ENCODE measurements around the gene PAX2. TPM values are rescaled to one million over a fixed set of nuclear protein-coding genes. Genes with fewer than 3 reads are reported as not detected.

PAX2 gene
- total and polyA plus RNA-seq, 2 experiments from 2014 or later = not detected

GRCh38 chr10:100740476-100741377, 4.7 kb upstream of the PAX2 start:
- Histone ChIP-seq H3K79me2 (ENCODE audit: insufficient read depth) (no peaks in the 10 kb centered on the region), H3K36me3 (ENCODE audit: low read depth) (no peaks in the 10 kb centered on the region), H3K4me1 (ENCODE audit: insufficient read depth) (no peaks in the 10 kb centered on the region), H3K4me2 (ENCODE audit: unreplicated experiment) (no peak overlapping the region), H3K9me2 (ENCODE audit: insufficient read depth) (no peaks in the 10 kb centered on the region), H3K9me3 (ENCODE audit: low read depth) (no peaks in the 10 kb centered on the region), H3K9ac (no peak overlapping the region), H2AFZ (no peak overlapping the region), H4K20me1 (ENCODE audit: insufficient read depth) (no peaks in the 10 kb centered on the region), H3K4me3 (no peak overlapping the region), H3K27ac (no peak overlapping the region), H3K27me3 (replicated peaks; ENCODE audit: insufficient read depth) (peaks cover 96% of the 10 kb centered on the region), H3F3A (ENCODE audit: insufficient read depth) (no peaks in the 10 kb centered on the region)
- in situ Hi-C loops (cut with MboI) = no loop called here
- DNase-seq = no peak
- 6 to 12% methylated on average over 15 to 16 of the region's 16 CpGs for whole genome bisulfite sequencing, 2 experiments (ENCODE audit: low coverage in 1 of 2, low lambda C conversion rate in 2 of 2, missing lambda C conversion rate in 2 of 2)
- TF ChIP-seq EZH2phosphoT487 (IDR thresholded peaks at IDR 0.05; ENCODE audit: insufficient read depth, low read depth) (0 out of 2 replicates have a peak, but pooled peaks have one; percentile 12), EZH2 (IDR thresholded peaks at IDR 0.05; ENCODE audit: insufficient read depth, poor library complexity, severe bottlenecking) (peak; percentile 1)

DNA sequence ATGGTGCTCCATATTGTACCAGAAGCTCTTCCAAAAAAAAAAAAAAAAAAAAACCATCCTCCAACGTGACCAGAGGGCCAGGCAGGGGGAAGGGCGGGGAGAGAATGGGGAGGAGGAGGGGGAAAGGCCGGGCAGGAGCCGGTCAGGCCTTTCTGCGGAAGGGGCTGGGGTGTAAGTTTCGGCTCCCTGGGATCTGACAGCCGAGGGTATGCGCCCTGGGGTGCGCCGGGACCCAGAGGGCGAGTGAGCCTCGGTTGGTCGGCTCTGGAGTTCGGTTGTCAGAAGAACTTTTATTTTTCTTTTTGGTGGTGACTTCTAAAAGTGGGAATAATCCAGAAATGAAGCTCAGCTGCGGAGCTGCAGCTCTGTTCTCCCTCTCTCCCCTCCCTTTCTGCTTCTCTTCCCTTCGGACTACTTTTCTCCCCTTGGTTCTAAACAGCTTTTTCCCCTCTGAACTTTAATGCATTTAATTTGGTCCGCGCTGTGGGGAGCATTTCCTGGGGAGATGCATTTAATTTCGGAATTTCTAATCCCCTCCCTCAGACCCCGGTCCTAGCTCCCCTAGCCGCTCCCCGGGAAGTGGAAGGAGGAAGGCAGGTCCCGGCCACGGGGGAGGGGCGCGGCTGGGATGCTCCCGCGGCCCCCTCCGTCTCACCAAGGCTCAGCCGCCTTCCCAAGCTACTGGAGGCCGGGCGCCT, 3.9 kb upstream of the PAX2 start:
- Histone ChIP-seq H3K9ac (no peak overlapping the region), H4K20me1 (ENCODE audit: insufficient read depth) (no peaks in the 10 kb centered on the region), H3K4me2 (ENCODE audit: unreplicated experiment) (no peak overlapping the region), H3K79me2 (ENCODE audit: insufficient read depth) (no peaks in the 10 kb centered on the region), H3K27ac (no peak overlapping the region), H3K9me2 (ENCODE audit: insufficient read depth) (no peaks in the 10 kb centered on the region), H3F3A (ENCODE audit: insufficient read depth) (no peaks in the 10 kb centered on the region), H3K27me3 (replicated peaks; ENCODE audit: insufficient read depth) (peaks cover 96% of the 10 kb centered on the region), H3K4me1 (ENCODE audit: insufficient read depth) (no peaks in the 10 kb centered on the region), H3K4me3 (no peak overlapping the region), H3K9me3 (ENCODE audit: low read depth) (no peaks in the 10 kb centered on the region), H3K36me3 (ENCODE audit: low read depth) (no peaks in the 10 kb centered on the region), H2AFZ (no peak overlapping the region)
- WGBS, 2 experiments (ENCODE audit: low coverage in 1 of 2, low lambda C conversion rate in 2 of 2, missing lambda C conversion rate in 2 of 2) = 1 to 3% methylated on average over 27 to 32 of the region's 32 CpGs
- in situ Hi-C loops (cut with MboI) = no loop called here
- no peak for DNase-seq
- TF ChIP-seq EZH2 (IDR thresholded peaks at IDR 0.05; ENCODE audit: insufficient read depth, poor library complexity, severe bottlenecking) (peak; percentile 91), EZH2phosphoT487 (IDR thresholded peaks at IDR 0.05; ENCODE audit: insufficient read depth, low read depth) (peak; percentile 65; the same call in 1 of the 2 replicates)

- 4 to 8% methylated on average over 37 of the region's 37 CpGs for WGBS, 2 experiments (ENCODE audit: low coverage in 1 of 2, low lambda C conversion rate in 2 of 2, missing lambda C conversion rate in 2 of 2)
- no peak overlapping the region for H3K4me2 ChIP-seq (ENCODE audit: unreplicated experiment)
- H4K20me1 ChIP-seq (ENCODE audit: insufficient read depth) = no peaks in the 10 kb centered on the region
- no peaks in the 10 kb centered on the region for H3K4me1 ChIP-seq (ENCODE audit: insufficient read depth)
- H3K9me3 ChIP-seq (ENCODE audit: low read depth) = no peaks in the 10 kb centered on the region
- H3K27ac ChIP-seq = no peak overlapping the region
- H2AFZ ChIP-seq = no peak overlapping the region
- H3F3A ChIP-seq (ENCODE audit: insufficient read depth) = no peaks in the 10 kb centered on the region
- no peak for DNase-seq
- no peaks in the 10 kb centered on the region for H3K79me2 ChIP-seq (ENCODE audit: insufficient read depth)
- no peaks in the 10 kb centered on the region for H3K9me2 ChIP-seq (ENCODE audit: insufficient read depth)
- H3K27me3 ChIP-seq (replicated peaks; ENCODE audit: insufficient read depth) = peaks cover 96% of the 10 kb centered on the region
- H3K4me3 ChIP-seq = no peak overlapping the region
- no peak overlapping the region for H3K9ac ChIP-seq
- in situ Hi-C loops (cut with MboI) = no loop called here
- no peaks in the 10 kb centered on the region for H3K36me3 ChIP-seq (ENCODE audit: low read depth)
- TF ChIP-seq EZH2phosphoT487 (IDR thresholded peaks at IDR 0.05; ENCODE audit: insufficient read depth, low read depth) = 0 out of 2 replicates have a peak, but pooled peaks have one; percentile 15
- TF ChIP-seq EZH2 (IDR thresholded peaks at IDR 0.05; ENCODE audit: insufficient read depth, poor library complexity, severe bottlenecking) = peak; percentile 39
Observed at GRCh38 chr10:100742076-100742771, 3.2 kb upstream of the PAX2 start.

DNA sequence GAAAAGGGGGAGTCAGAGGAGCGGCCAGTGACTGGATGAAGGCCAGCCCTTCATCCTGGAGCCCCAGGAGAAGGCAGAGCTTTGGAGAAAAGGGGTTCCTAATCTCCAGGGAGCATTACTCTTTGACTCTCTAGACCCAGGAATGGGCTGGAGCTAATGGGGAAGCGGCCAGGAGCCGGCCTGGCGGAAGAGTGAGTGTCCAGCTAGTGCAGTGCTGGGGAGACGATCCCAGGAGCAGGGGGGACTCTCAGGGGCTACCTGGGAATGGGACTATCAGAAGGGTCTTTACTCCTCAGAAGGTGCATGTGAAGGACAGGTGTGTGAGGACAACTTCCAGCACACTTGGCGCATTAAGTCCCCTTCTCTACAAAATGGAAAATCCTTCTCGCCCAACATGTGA, 2.4 kb upstream of the PAX2 start:
- H3K4me1 ChIP-seq (ENCODE audit: insufficient read depth) = no peaks in the 10 kb centered on the region
- 17 to 22% methylated on average over 7 of the region's 7 CpGs for WGBS, 2 experiments (ENCODE audit: low coverage in 1 of 2, low lambda C conversion rate in 2 of 2, missing lambda C conversion rate in 2 of 2)

More for the DNA sequence above, 2.4 kb upstream of the PAX2 start:
- no peaks in the 10 kb centered on the region for H3K79me2 ChIP-seq (ENCODE audit: insufficient read depth)
- H3K9ac ChIP-seq = no peak overlapping the region
- no peak overlapping the region for H3K27ac ChIP-seq
- TF ChIP-seq EZH2 (IDR thresholded peaks at IDR 0.05; ENCODE audit: insufficient read depth, poor library complexity, severe bottlenecking) (peak; percentile 48), EZH2phosphoT487 (IDR thresholded peaks at IDR 0.05; ENCODE audit: insufficient read depth, low read depth) (peak; percentile 50; the same call in 1 of the 2 replicates)
- no peaks in the 10 kb centered on the region for H3K36me3 ChIP-seq (ENCODE audit: low read depth)
- no peak for DNase-seq
- no peaks in the 10 kb centered on the region for H4K20me1 ChIP-seq (ENCODE audit: insufficient read depth)
- in situ Hi-C loops (cut with MboI) = no loop called here
- H3F3A ChIP-seq (ENCODE audit: insufficient read depth) = no peaks in the 10 kb centered on the region
- no peaks in the 10 kb centered on the region for H3K9me3 ChIP-seq (ENCODE audit: low read depth)
- H3K4me2 ChIP-seq (ENCODE audit: unreplicated experiment) = no peak overlapping the region
- H3K4me3 ChIP-seq = no peak overlapping the region
- no peaks in the 10 kb centered on the region for H3K9me2 ChIP-seq (ENCODE audit: insufficient read depth)
- no peak overlapping the region for H2AFZ ChIP-seq
- peaks cover 97% of the 10 kb centered on the region for H3K27me3 ChIP-seq (replicated peaks; ENCODE audit: insufficient read depth)
